ENCODE measurements around the gene ARID3B. TPM values are rescaled to one million over a fixed set of nuclear protein-coding genes. Genes with fewer than 3 reads are reported as not detected.
A peak's percentile ranks its signal among the peaks of the same experiment; 100 is the strongest.

Gene ARID3B
- total RNA-seq, 2 donors from 2014 or later = 2.1 to 2.6 TPM

DNA sequence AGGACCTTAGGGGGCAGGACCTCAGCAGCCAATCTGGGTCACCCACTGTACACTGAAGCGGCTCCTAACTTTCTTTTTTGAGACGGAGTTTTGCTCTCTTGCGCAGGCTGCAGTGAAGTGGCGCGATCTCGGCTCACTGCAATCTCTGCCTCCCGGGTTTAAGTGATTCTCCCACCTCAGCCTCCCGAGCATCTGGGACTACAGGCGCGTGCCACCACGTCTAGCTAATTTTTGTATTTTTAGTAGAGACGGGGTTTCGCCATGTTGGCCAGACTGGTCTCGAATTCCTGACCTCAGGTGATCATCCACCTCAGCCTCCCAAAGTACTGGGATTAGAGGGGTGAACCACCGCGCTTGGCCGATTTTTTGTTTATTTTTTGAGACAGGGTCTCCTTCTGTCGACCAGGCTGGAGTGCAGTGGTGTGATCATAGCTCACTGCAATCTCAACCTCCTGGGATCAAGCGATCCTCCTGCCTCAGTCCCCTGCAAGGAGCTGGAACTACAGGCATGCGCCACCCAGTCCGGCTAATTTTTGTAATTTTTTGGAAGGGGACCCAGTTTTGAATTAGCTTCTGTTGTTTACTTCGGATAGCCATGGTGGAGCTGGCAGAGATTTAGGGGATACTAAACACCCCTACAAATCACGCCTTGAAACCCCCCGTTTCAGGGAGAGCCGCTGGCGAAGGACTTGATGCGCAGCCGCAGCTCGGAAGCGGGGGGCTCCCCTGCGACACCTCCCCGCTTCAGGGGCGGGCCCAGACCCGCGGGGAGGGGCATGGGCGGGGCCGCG is 73.1 kb downstream of the ARID3B start:
- intact Hi-C loops (cut with DNase I) = loop anchor here (5.0 to 10.0 kb wide), 2 partner anchors 72 to 149 kb away; partner anchors contain the start of genes ARID3B (in 1 of the 2) and UBL7 (in 1 of the 2)
- ATAC-seq (no peak), DNase-seq (no peak)

DNA sequence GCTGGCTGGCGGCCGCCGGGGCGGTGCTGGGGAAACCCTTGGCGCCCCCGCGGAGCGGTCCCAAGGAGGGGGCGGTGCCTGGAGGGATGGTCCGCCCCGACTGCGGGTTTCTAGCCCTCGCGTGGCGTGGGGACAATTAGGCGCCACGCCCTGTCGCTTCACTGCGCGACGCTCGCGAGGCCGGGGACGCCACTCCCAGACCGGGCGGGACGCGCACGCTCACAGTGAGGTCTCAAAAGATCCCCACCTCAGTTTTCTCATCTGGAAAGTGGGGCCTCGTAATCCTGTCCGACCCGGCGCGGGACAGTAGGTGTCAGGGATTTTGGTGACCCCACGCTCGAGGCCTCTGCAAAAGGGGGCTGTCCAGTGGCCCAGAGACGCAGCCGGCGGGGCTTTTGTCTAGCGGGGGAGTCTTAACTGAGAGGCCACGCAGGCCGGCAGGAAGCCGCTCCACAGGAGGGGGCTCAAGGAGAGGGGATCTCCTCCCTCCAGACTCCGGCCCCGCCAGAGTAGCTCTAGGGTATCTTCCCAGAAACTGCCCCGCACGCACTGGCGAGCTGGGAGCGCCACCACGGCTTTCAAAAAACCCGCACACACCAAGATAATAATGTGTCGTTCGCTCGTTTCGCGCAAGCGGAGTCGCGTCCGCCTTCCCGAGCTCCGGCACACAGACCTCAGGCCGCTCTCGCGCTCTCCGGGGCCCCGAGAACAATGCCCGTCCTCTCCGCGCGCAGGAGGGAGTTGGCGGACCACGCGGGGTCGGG is 73.9 kb downstream of the ARID3B start:
- ATAC-seq (peak; percentile 83 to 84), DNase-seq (peak; percentile 89)
- intact Hi-C loops (cut with DNase I) = loop anchor here (5.0 to 10.0 kb wide), 2 partner anchors 73 to 150 kb away; partner anchors contain the start of genes ARID3B (in 1 of the 2) and UBL7 (in 1 of the 2)

DNA sequence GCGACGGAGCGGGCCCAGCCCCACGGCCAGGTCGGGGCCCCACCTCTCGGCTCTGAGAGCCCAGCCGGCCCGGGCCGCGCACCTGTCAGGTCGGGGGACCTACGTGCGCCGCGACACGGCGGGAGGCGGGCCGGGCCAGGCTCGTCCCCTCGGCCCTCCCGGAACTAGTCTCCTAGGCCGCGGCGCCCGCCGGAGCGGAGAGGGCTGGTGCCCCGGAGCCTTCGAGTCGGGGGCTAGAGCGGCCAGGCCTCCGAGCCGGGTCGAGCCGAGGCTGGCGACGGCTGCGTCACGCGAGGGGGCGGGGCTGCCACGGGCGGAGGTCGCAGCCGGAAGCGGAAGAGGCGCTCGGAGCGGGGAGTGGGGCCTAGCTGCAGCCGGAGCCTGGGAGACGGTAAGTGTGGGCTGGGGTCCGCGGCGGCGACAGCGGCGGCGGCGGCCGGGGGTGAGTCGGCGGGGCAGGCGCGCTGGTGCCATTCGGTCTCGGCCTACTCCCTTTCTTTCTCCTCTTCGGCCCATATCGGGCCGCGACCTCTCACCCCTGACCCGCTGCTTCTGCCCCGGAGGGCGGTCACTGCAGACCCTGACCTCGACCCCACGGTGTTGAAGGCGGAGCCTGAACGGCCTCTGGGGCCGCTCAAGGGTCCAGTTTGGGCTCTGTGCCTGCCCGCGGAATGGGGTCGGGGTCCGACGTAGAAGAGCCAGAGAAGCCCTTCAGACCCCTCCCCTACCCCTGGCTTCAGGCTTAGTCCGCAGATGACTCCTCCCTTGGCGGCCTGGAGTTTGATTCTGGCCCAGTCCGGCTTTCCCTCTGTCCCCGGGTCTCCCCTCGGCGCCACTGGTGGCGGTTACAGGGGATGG is 74.7 kb downstream of the ARID3B start, which contains the start of gene CLK3:
CLK3 (plus strand) TSS at position 329 of the 858 bp plus-strand sequence. CDS start 3,361 bp downstream, outside the sequence.
- intact Hi-C loops (cut with DNase I) = loop anchor here in 1 of 2 donors (10.0 kb wide), 1 partner anchor 151 kb away; the partner anchor contains the start of gene UBL7
- ATAC-seq (peak; percentile 90 to 91), DNase-seq (peak; percentile 97)

DNA sequence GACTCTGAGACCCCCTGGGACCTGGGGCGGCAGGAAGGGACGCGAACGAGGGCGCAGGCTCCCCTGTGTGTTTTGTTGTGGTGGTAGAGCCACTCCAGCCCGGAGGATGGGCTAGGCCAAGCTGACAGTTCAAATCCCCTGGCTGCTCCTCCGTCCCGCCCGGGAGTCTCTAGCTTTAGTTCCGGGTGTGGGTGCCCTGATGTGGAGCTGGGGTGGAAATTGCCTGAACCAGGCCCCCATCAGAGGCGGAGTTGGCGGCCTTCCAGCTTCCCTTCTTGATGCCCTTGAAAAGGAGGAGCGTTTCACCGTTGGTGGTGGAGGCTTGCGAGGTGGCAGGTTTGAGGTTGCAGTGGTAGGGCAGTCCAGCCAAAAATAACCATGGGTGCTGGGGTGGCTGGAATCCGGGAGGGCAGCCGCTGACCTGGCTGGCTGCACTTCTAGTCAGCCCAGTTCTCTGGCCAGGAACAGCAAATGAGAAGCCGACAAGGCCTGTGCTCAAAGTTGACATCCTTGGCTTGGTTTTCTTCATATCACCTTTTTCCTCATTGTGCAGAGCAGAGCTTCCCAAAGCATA is 75.4 kb downstream of the ARID3B start:
- DNase-seq (peak; percentile 85), ATAC-seq (peak; percentile 10)
- intact Hi-C loops (cut with DNase I) = loop anchor here in 1 of 2 donors (10.0 kb wide), 1 partner anchor 152 kb away; the partner anchor contains the start of gene UBL7

DNA sequence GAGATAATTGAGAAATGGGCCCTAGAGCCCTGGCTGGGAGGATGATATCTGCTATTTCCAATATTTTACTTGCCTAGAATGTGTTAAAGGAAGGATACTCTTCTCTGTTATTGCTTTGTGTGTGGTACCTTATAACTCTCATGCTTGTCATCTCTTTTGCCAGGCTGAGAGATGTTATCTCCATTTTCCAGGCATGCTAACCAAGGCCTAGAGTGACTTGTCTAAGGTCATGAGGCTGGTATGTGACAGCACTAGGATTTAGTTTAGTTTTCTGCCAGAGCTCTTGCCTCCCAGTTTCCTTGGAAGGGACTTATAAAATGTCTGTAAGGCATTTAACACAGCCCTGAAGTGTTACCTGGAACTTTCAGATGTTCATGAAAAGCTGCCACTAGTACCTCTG is 76.0 kb downstream of the ARID3B start:
- intact Hi-C loops (cut with DNase I) = loop anchor here in 1 of 2 donors (10.0 kb wide), 1 partner anchor 152 kb away; the partner anchor contains the start of gene UBL7
- DNase-seq (no peak), ATAC-seq (no peak)

DNA sequence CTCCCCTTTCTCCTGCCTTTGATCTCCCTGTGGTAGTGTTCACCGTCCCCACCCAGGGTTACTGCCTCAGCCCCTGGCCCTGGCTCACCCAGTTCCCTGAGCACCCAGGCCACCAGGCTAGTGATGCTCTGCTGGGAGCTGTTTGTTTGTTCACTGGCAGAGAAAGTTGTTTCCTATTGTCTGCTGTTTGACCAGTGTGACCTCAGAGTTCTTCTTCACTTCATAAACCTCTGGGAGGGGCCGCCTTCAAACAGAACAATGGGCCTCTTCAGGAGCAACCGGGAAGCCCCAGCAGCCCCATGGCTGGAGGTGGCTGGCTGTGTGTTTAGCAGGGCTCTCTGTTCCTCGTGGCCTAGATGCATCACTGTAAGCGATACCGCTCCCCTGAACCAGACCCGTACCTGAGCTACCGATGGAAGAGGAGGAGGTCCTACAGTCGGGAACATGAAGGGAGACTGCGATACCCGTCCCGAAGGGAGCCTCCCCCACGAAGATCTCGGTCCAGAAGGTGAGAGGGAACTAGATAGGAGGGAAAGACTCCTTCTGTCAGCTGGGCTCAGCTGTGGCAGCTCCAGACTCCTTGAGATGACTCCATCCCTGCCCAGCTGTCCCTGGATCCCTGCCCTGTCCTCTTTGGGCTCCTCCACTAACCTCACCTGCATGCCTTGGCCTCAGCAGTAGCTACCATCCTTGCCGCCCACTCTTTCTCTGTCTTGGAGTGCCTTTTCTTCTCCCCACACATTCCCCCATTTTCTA is 78.0 kb downstream of the ARID3B start:
- intact Hi-C loops (cut with DNase I) = loop anchor here in 1 of 2 donors (10.0 kb wide), 1 partner anchor 154 kb away; the partner anchor contains the start of gene UBL7
- no peak for ATAC-seq
- DNase-seq = no peak

DNA sequence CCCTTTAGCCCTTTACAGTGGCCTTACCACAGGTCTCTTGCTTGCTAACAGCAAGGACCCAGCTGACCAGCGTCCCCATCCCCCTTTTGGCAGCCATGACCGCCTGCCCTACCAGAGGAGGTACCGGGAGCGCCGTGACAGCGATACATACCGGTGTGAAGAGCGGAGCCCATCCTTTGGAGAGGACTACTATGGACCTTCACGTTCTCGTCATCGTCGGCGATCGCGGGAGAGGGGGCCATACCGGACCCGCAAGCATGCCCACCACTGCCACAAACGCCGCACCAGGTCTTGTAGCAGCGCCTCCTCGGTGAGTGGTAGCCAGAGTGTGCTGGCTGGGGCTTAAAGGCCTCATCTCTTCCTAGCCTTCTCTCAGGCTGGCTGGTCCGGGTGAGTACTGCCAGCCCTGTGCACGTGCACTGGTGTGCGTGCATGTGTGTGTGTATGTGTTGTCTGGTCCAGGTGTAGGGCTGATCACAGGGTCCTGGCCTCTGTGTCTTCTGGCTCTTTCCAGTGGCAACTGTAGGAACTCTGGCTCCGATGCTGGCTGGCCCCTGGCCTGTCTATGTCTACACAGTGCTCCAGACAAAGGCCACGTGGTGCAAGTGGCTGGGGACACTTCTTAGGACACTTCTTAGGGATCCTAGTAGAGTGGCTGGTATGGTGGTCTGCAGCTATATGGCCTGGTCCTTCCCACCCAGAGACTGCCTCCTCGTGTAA is 79.1 kb downstream of the ARID3B start:
- intact Hi-C loops (cut with DNase I) = loop anchor here in 1 of 2 donors (10.0 kb wide), 1 partner anchor 155 kb away; the partner anchor contains the start of gene UBL7
- ATAC-seq (no peak), DNase-seq (no peak)

DNA sequence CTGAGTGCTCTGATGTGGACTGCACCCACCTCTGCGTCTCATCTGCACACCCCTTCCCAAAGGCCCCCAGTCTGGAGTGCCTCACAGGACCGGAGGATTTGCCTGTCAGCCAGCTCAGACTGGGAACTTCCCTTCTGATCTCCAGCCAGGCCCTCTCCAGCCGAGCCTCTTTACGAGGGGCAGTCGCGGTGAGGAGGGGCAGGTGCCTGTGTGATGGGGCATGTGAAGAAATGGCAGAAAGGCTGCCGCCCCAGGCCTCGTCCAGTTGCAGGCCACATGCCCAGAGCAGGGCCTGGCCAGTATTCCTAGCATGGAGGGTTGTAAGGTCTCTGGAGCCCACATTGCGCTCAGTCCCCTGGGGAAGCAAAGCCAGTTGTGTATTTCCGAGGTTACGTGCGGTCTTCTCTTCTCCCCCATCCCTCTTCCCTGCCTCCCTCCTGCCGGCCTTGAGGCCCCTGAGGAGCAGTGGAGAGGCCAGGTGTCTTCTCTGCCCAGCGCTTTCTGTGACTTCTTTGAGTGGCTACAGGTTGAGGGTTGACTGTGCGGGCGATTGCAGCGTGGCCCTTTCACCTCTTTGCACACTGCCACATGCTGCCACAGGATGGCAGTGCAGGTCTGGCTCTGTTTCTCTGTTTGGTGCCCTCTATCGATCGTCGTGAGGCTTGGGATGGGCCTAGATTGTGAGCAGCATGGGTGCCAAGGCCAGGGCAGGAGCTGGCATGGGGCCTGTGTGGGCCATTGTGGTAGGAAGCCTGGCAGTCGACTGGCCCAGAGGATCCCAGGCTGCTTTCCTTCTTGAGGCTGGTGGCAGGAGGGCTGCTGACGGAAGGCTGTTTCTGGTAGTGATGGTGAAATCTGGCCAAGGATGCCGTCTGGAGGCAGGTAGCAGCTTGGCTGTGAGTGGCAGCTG is 79.9 kb downstream of the ARID3B start:
- intact Hi-C loops (cut with DNase I) = no loop called here
- DNase-seq = peak; percentile 56
- ATAC-seq = peak; percentile 27 to 45

DNA sequence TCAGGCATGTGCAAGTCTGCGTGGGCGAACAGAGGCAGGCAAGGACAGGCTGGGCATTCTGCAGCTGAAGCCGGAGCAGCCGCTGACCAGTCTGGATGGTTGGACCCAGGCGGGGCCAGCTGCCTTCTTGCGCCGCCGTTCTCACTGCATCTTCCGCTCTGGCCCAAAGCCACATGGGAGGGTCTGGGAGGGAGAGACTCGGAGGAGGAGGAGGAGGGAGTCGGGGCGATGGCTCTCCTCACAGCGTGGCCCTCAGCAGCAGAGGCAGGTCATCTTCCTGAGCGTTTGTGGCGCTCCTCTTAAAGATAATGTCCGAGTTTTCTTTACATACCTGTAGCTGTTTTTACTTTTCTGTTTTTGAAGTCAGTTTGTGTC is 80.5 kb downstream of the ARID3B start:
- DNase-seq = no peak
- ATAC-seq = no peak
- intact Hi-C loops (cut with DNase I) = no loop called here

DNA sequence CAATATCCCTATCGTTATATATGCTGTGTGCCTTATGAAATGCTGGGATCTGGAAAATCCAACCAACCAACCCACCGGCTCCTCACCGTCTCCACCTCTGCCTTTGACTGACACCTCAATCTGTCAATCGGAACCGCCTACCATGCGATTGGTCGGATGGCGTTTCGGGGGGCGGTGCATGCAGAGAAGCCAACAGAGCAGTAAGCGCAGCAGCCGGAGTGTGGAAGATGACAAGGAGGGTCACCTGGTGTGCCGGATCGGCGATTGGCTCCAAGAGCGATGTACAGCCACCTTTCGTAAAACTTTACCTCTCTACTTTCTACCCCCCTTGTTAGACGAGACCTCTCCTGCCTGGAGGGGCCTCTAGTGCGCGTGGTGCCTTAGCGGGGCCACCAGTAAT is 80.9 kb downstream of the ARID3B start:
- intact Hi-C loops (cut with DNase I) = no loop called here
- ATAC-seq = no peak
- DNase-seq = no peak

DNA sequence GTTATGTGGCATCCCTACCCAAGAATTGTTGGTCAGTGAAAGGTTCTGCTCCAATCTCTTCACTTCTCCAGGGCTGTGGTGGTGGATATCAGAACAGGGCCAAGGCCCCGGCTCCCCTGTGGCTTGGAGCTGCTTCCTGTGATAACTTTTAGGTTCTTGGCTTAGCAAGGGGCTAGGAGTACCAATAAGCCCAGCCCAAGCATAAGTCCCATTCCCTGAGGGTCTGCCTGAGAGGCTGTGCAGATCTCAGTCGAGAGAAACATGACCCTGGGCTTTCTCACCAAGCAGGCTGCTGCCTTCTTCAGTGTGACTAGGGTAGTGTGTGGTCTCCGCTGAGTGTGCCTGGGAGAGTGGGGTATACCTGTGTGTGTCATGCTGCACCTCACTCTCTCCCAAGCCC is 81.7 kb downstream of the ARID3B start:
- ATAC-seq = no peak
- no peak for DNase-seq
- intact Hi-C loops (cut with DNase I) = no loop called here

DNA sequence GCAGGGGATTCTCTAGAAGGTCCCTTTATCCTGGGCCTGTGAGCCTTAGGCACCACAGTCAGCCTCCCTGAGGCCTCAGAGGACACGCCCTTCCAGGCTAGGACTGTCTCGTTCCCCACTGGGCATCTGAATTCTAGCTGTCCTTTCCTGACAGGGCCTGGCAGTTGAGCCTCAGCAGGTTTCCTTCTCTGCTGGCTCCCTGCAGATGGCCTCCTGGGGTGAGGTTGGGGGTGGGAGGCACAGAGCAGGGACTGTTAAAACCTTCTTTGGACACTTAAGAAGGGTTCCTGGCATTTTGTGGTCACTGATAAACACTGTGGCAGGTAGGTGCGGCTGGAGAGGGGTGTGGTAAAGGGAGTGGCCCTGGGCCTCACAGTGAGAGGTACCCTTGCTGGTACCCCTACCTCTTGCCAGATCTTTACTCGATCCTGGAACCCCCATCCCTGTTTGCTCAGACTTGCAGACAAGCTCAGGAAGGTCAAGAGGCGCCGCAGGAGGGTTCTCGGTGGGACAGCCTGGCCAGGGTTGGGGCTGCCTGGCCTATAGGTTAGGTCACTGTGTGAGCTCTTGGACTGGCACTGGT is 83.1 kb downstream of the ARID3B start:
- no peak for DNase-seq
- intact Hi-C loops (cut with DNase I) = no loop called here
- no peak for ATAC-seq

DNA sequence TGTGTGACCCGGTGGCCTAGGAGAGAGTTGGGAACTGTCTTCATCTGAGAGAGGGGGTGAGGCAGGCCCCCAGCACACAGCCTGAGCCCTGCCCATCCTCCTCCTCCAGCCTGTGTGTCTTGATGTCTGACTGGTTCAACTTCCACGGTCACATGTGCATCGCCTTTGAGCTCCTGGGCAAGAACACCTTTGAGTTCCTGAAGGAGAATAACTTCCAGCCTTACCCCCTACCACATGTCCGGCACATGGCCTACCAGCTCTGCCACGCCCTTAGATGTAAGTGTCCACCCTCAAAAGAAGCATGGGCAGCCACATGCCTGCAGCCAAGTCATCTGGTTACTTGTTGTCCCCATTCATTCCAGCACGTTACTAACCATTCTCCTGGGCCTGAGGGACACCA is 84.7 kb downstream of the ARID3B start:
- DNase-seq (no peak), ATAC-seq (no peak)
- intact Hi-C loops (cut with DNase I) = loop anchor here in 1 of 2 donors (5.0 kb wide), 1 partner anchor 248 kb away; no protein-coding TSS in a partner anchor

DNA sequence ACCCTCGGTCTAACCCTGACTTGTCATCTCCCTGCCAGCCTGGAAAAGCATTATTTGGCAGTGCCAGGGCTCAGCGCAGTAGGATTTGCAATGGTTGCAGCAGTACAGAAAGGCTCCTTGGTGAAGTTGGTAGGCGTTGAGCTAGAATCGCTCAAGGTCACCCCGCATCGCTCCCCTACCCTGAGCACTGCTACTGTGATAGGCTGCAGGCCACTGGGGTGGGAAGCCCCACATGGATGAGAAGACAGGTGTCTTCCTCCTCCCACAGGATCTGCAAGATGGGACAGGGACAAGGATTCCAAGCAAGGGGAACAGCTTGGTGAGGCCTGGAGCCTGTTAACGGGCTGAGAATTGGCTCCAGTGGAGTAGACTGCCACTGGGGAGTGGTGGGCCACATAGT is 85.3 kb downstream of the ARID3B start:
- intact Hi-C loops (cut with DNase I) = loop anchor here in 1 of 2 donors (5.0 kb wide), 1 partner anchor 249 kb away; no protein-coding TSS in a partner anchor
- no peak for DNase-seq
- no peak for ATAC-seq

All from left cardiac atrium (tissue), 4 donors.